WTC11 (cell line): ENCODE data around the gene KPRP. TPM values are rescaled to one million over a fixed set of nuclear protein-coding genes. Genes with fewer than 3 reads are reported as not detected.

ENCODE experiments used
- ATAC-seq: fragments of 200-7000 bp; cut with Tn5 transposase; 2 replicates; pipeline ENCODE4 v1.10.0; 2021; ENCODE audit warnings: mild to moderate bottlenecking, moderate library complexity
- CTCF ChIA-PET: fragments of 300-600 bp; sonication (Branson Sonifier 250); formaldehyde crosslinking; loops from one replicate; lab custom pipeline; 2021; ENCODE audit warnings: antibody characterized with exemption; lab: Charles Lee
- POLR2A ChIA-PET: fragments of 350-600 bp; sonication (Branson Sonifier 250); formaldehyde crosslinking; loops from one replicate; lab custom pipeline; 2021; ENCODE audit warnings: antibody characterized with exemption; lab: Charles Lee
- DNase-seq: peaks from one replicate; pipeline ENCODE4 v3.0.0; 2021; ENCODE audit warnings: low spot score
- H3K27ac Mint-ChIP-seq: 2 replicates; pipeline ENCODE4 v1.8.0; 2021; ENCODE audit warnings: mixed read lengths
- H3K27me3 Mint-ChIP-seq: 2 replicates; pipeline ENCODE4 v1.8.0; 2021; ENCODE audit warnings: low read depth, mild to moderate bottlenecking, moderate library complexity, mixed read lengths
- H3K36me3 Mint-ChIP-seq: 2 replicates; pipeline ENCODE4 v1.8.0; 2021; ENCODE audit warnings: mixed read lengths
- H3K4me1 Mint-ChIP-seq: 2 replicates; pipeline ENCODE4 v1.8.0; 2022; ENCODE audit warnings: mixed read lengths
- H3K4me3 Mint-ChIP-seq: 2 replicates; pipeline ENCODE4 v1.8.0; 2021; ENCODE audit warnings: mild to moderate bottlenecking, moderate library complexity, mixed read lengths
- H3K9me3 Mint-ChIP-seq: 2 replicates; pipeline ENCODE4 v1.8.0; 2021; ENCODE audit warnings: mixed read lengths
- ATF3 ChIP-seq: sonication (generic); formaldehyde crosslinking; conservative IDR thresholded peaks from 2 replicates; pipeline ENCODE4 v1.8.1; 2022; ENCODE audit warnings: mild to moderate bottlenecking, missing genetic modification reagents
- ELF4 ChIP-seq: sonication (generic); formaldehyde crosslinking; IDR thresholded peaks from 2 replicates; pipeline ENCODE4 v1.8.1; 2022; ENCODE audit warnings: low read depth, mild to moderate bottlenecking, moderate library complexity, missing genetic modification reagents
- ETV6 ChIP-seq: sonication (generic); formaldehyde crosslinking; IDR thresholded peaks from 2 replicates; pipeline ENCODE4 v1.8.1; 2022; ENCODE audit warnings: mild to moderate bottlenecking, missing genetic modification reagents
- FOXJ3 ChIP-seq: sonication (generic); formaldehyde crosslinking; IDR thresholded peaks from 2 replicates; pipeline ENCODE4 v1.9.0; 2021; ENCODE audit warnings: missing genetic modification reagents, mild to moderate bottlenecking, borderline replicate concordance
- HMGA2 ChIP-seq: fragments of 250-450 bp; sonication (Bioruptor Pico); IDR thresholded peaks from 2 replicates; pipeline ENCODE4 v1.4.0; 2021; ENCODE audit warnings: mild to moderate bottlenecking, moderate library complexity
- IRF1 ChIP-seq: sonication (generic); formaldehyde crosslinking; IDR thresholded peaks from 2 replicates; pipeline ENCODE4 v1.8.0; 2023; ENCODE audit warnings: missing genetic modification reagents
- NFATC4 ChIP-seq: fragments of 250-450 bp; sonication (Bioruptor Pico); IDR thresholded peaks from 2 replicates; pipeline ENCODE4 v1.9.0; 2021; ENCODE audit warnings: mild to moderate bottlenecking
- NFE2L1 ChIP-seq: sonication (generic); formaldehyde crosslinking; IDR thresholded peaks from 2 replicates; pipeline ENCODE4 v1.8.1; 2023; ENCODE audit warnings: missing genetic modification reagents
- NFYB ChIP-seq: sonication (generic); formaldehyde crosslinking; conservative IDR thresholded peaks from 2 replicates; pipeline ENCODE4 v1.8.0; 2022; ENCODE audit warnings: low read depth, missing genetic modification reagents
- RORB ChIP-seq: fragments of 250-450 bp; sonication (Bioruptor Pico); IDR thresholded peaks from 2 replicates; pipeline ENCODE4 v1.9.0; 2021; ENCODE audit warnings: mild to moderate bottlenecking
- SMAD4 ChIP-seq: sonication (generic); formaldehyde crosslinking; IDR thresholded peaks from 2 replicates; pipeline ENCODE4 v1.8.0; 2022; ENCODE audit warnings: mild to moderate bottlenecking, missing genetic modification reagents
- SP1 ChIP-seq: sonication (generic); formaldehyde crosslinking; conservative IDR thresholded peaks from 2 replicates; pipeline ENCODE4 v1.8.1; 2022; ENCODE audit warnings: missing genetic modification reagents
- STAT6 ChIP-seq: sonication (generic); formaldehyde crosslinking; conservative IDR thresholded peaks from 2 replicates; pipeline ENCODE4 v1.8.1; 2023; ENCODE audit warnings: mild to moderate bottlenecking, low read depth, missing genetic modification reagents, moderate library complexity
- TEAD1 ChIP-seq: sonication (generic); formaldehyde crosslinking; IDR thresholded peaks from 2 replicates; pipeline ENCODE4 v1.8.0; 2022; ENCODE audit warnings: mild to moderate bottlenecking, missing genetic modification reagents
- TEAD4 ChIP-seq: sonication (generic); formaldehyde crosslinking; IDR thresholded peaks from 2 replicates; pipeline ENCODE4 v1.8.0; 2022; ENCODE audit warnings: mild to moderate bottlenecking, missing genetic modification reagents
- USF2 ChIP-seq: sonication (generic); formaldehyde crosslinking; IDR thresholded peaks from 2 replicates; pipeline ENCODE4 v1.8.1; 2023; ENCODE audit warnings: mild to moderate bottlenecking, missing genetic modification reagents, moderate library complexity
- ZNF121 ChIP-seq: sonication (generic); formaldehyde crosslinking; IDR thresholded peaks from 2 replicates; pipeline ENCODE4 v1.8.0; 2023; ENCODE audit warnings: missing genetic modification reagents
- ZNF232 ChIP-seq: sonication (generic); formaldehyde crosslinking; IDR thresholded peaks from 2 replicates; pipeline ENCODE4 v1.8.0; 2022; ENCODE audit warnings: mild to moderate bottlenecking, missing genetic modification reagents
- ZNF263 ChIP-seq: sonication (generic); formaldehyde crosslinking; IDR thresholded peaks from 2 replicates; pipeline ENCODE4 v1.8.1; 2022; ENCODE audit warnings: low read depth, mild to moderate bottlenecking, moderate library complexity, missing genetic modification reagents
- ZNF317 ChIP-seq: sonication (generic); formaldehyde crosslinking; IDR thresholded peaks from 2 replicates; pipeline ENCODE4 v1.8.1; 2023; ENCODE audit warnings: low read depth, mild to moderate bottlenecking, moderate library complexity, missing genetic modification reagents, borderline replicate concordance
- ZNF416 ChIP-seq: fragments of 250-450 bp; sonication (Bioruptor Pico); IDR thresholded peaks from 2 replicates; pipeline ENCODE4 v1.9.0; 2021; ENCODE audit warnings: mild to moderate bottlenecking, inconsistent platforms
- total RNA-seq: library from RNA; stranded (reverse); gene quantifications from 3 replicates; pipeline ENCODE4 v1.2.3, GENCODE V29; 2021
- TF ChIP-seq, protein P1 (sequence below): sonication (generic); formaldehyde crosslinking; IDR thresholded peaks from 2 replicates; pipeline ENCODE4 v1.8.1; 2022; ENCODE audit warnings: mild to moderate bottlenecking, missing genetic modification reagents, moderate library complexity, borderline replicate concordance
- TF ChIP-seq, protein P2 (sequence below): fragments of 250-450 bp; sonication (Bioruptor Pico); IDR thresholded peaks from 2 replicates; pipeline ENCODE4 v1.9.0; 2021; ENCODE audit warnings: mild to moderate bottlenecking, borderline replicate concordance
- TF ChIP-seq, protein P3 (sequence below): sonication (generic); formaldehyde crosslinking; IDR thresholded peaks from 2 replicates; pipeline ENCODE4 v1.8.0; 2023; ENCODE audit warnings: missing genetic modification reagents, mild to moderate bottlenecking, borderline replicate concordance

Gene KPRP
- total RNA-seq, 1 experiment from 2014 or later, result not detected

- no peak for TF ChIP-seq USF2 (CRISPR knock-in tag)
- TF ChIP-seq ZNF263 (CRISPR knock-in tag), result no peak
- no peak for TF ChIP-seq RORB (CRISPR knock-in tag)
- no peak for TF ChIP-seq HMGA2
- no peak for TF ChIP-seq ZNF317 (CRISPR knock-in tag)
- TF ChIP-seq, protein P1, sequence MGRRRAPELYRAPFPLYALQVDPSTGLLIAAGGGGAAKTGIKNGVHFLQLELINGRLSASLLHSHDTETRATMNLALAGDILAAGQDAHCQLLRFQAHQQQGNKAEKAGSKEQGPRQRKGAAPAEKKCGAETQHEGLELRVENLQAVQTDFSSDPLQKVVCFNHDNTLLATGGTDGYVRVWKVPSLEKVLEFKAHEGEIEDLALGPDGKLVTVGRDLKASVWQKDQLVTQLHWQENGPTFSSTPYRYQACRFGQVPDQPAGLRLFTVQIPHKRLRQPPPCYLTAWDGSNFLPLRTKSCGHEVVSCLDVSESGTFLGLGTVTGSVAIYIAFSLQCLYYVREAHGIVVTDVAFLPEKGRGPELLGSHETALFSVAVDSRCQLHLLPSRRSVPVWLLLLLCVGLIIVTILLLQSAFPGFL (CRISPR knock-in tag), result no peak
- TF ChIP-seq, protein P2, sequence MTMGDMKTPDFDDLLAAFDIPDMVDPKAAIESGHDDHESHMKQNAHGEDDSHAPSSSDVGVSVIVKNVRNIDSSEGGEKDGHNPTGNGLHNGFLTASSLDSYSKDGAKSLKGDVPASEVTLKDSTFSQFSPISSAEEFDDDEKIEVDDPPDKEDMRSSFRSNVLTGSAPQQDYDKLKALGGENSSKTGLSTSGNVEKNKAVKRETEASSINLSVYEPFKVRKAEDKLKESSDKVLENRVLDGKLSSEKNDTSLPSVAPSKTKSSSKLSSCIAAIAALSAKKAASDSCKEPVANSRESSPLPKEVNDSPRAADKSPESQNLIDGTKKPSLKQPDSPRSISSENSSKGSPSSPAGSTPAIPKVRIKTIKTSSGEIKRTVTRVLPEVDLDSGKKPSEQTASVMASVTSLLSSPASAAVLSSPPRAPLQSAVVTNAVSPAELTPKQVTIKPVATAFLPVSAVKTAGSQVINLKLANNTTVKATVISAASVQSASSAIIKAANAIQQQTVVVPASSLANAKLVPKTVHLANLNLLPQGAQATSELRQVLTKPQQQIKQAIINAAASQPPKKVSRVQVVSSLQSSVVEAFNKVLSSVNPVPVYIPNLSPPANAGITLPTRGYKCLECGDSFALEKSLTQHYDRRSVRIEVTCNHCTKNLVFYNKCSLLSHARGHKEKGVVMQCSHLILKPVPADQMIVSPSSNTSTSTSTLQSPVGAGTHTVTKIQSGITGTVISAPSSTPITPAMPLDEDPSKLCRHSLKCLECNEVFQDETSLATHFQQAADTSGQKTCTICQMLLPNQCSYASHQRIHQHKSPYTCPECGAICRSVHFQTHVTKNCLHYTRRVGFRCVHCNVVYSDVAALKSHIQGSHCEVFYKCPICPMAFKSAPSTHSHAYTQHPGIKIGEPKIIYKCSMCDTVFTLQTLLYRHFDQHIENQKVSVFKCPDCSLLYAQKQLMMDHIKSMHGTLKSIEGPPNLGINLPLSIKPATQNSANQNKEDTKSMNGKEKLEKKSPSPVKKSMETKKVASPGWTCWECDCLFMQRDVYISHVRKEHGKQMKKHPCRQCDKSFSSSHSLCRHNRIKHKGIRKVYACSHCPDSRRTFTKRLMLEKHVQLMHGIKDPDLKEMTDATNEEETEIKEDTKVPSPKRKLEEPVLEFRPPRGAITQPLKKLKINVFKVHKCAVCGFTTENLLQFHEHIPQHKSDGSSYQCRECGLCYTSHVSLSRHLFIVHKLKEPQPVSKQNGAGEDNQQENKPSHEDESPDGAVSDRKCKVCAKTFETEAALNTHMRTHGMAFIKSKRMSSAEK (CRISPR knock-in tag), result no peak
- no peak for TF ChIP-seq SP1
Measured at GRCh38 chr1:152756872-152757271, 953 bp upstream of the KPRP start (continued).

GRCh38 chr1:152758636-152759035, 811 bp downstream of the KPRP start:
- no peaks in the 10 kb centered on the region for H3K4me1 Mint-ChIP-seq
- DNase-seq, result no peak
- ATAC-seq, result no peak
- H3K27me3 Mint-ChIP-seq, result peaks cover 16% of the 10 kb centered on the region
- H3K27ac Mint-ChIP-seq, result no peak overlapping the region
- peaks cover 85% of the 10 kb centered on the region for H3K36me3 Mint-ChIP-seq
- H3K9me3 Mint-ChIP-seq, result peaks cover 94% of the 10 kb centered on the region
- H3K4me3 Mint-ChIP-seq, result no peak overlapping the region
- ChIA-PET CTCF (no interaction called here), POLR2A (no interaction called here)
- TF ChIP-seq ZNF416 (CRISPR knock-in tag) (no peak), ATF3 (CRISPR knock-in tag) (no peak), ZNF121 (CRISPR knock-in tag) (no peak), ETV6 (CRISPR knock-in tag) (no peak), TEAD4 (no peak), TEAD1 (CRISPR knock-in tag) (no peak), FOXJ3 (CRISPR knock-in tag) (no peak), IRF1 (CRISPR knock-in tag) (no peak), STAT6 (no peak), ELF4 (CRISPR knock-in tag) (no peak), ZNF232 (CRISPR knock-in tag) (no peak), NFYB (no peak), NFATC4 (CRISPR knock-in tag) (no peak), NFE2L1 (CRISPR knock-in tag) (no peak), ZNF263 (CRISPR knock-in tag) (no peak), SMAD4 (no peak)
- TF ChIP-seq, protein P3, sequence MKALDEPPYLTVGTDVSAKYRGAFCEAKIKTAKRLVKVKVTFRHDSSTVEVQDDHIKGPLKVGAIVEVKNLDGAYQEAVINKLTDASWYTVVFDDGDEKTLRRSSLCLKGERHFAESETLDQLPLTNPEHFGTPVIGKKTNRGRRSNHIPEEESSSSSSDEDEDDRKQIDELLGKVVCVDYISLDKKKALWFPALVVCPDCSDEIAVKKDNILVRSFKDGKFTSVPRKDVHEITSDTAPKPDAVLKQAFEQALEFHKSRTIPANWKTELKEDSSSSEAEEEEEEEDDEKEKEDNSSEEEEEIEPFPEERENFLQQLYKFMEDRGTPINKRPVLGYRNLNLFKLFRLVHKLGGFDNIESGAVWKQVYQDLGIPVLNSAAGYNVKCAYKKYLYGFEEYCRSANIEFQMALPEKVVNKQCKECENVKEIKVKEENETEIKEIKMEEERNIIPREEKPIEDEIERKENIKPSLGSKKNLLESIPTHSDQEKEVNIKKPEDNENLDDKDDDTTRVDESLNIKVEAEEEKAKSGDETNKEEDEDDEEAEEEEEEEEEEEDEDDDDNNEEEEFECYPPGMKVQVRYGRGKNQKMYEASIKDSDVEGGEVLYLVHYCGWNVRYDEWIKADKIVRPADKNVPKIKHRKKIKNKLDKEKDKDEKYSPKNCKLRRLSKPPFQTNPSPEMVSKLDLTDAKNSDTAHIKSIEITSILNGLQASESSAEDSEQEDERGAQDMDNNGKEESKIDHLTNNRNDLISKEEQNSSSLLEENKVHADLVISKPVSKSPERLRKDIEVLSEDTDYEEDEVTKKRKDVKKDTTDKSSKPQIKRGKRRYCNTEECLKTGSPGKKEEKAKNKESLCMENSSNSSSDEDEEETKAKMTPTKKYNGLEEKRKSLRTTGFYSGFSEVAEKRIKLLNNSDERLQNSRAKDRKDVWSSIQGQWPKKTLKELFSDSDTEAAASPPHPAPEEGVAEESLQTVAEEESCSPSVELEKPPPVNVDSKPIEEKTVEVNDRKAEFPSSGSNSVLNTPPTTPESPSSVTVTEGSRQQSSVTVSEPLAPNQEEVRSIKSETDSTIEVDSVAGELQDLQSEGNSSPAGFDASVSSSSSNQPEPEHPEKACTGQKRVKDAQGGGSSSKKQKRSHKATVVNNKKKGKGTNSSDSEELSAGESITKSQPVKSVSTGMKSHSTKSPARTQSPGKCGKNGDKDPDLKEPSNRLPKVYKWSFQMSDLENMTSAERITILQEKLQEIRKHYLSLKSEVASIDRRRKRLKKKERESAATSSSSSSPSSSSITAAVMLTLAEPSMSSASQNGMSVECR (CRISPR knock-in tag), result no peak
